Eye (tissue), 1 donor: Measurements from ENCODE around the gene CYBB.
A peak's percentile ranks its signal among the peaks of the same experiment; 100 is the strongest.

ENCODE experiments used
- DNase-seq: peaks from one replicate; pipeline ENCODE4 v3.0.0-alpha.2; 2015

CYBB gene

DNA sequence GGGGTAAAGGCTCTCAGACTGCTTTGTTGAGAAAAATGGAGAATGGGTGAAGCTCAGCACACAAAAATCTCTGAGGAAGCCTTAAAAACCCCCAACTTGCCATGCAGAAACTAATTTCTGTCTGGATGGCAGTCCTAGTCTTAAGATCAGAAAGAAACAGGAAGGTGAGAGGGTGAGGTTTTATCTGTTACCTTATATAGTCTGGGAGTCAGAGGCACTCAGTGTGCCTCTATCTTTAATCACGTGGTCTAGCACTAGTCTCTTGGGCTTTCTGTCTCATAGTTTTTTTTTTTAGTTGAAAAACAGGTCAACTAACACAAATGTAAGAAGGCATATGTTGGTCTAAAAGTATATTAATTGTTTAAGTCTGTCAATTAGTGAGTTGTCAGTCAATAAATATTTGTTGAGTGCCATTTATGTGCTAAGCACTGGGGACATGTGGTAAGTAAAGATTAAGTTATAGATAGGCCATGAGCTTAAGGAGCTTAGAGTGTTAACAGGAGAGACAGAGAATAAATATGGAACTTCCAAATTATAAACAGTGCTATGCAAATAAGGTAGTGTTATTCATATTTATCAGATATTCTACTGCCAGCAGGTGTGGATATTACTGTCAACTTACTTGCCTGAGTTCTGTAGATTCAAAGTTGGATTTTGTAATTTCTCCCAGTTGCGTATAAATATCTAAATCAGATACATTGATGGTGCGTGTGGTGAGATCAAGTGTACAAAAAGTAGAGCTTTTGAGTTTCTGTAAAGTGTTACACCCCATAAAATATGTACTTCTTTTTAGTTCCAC lies 7.0 kb downstream of the CYBB start:
- no peak for DNase-seq

DNA sequence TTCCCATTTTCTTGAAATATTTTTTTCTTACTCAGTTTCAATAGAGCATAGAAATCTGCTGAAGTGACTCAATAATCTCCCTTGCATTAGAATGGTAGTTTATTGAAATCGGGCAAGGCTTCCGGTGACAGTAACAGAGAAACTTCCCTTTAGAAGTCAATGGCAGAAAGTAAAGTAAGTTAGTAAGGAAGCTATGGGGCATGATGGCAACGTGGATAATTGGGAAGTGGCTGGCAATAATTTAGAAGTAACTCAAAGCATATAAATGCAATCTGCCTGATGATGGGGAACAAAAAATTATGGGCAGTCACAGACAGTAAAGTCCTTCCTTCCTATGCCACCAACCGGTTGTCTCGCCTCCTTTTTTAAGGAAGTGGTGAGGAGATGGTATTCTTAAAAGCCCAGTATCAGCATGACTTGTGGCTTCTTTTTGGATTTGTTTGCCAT lies 7.6 kb downstream of the CYBB start:
- no peak for DNase-seq

DNA sequence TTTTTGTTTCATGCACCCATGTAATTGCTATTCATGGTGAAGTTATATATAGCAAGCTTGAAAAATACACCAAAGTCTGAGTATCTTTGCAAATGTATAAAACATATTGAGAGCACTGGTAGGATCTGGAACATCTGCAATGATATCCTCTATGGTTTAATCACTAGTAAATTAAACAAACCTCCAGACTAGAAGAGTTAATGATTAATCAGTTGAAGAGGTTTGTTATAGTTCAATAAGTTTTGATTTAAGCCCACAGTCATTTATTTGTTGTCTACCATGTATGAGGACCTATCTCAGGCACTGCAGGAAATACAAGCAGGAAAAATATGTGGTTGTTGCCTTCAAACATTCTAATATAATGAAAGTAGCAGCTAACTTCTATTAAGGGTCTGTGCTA lies 16.5 kb downstream of the CYBB start:
- DNase-seq = no peak

DNA sequence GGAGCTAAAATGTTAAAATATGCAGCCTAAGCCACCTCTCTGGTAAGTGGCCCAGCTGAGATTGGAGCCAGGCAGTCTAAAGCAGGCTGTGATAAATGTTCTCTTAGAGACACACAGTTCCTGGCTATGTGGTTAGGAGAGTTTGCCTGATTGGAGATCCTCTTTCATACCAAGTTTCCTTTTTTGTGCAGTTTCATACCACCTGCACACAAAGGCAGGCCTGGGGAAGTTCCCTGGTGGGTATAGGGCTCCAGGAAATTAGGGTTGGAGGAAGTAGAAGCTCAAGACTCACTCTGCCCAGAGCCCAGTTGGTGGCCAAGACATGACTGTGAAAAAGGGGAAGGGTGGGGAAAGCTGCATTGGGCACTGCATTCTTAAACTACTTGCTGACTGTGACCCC lies 16.9 kb downstream of the CYBB start:
- no peak for DNase-seq

DNA sequence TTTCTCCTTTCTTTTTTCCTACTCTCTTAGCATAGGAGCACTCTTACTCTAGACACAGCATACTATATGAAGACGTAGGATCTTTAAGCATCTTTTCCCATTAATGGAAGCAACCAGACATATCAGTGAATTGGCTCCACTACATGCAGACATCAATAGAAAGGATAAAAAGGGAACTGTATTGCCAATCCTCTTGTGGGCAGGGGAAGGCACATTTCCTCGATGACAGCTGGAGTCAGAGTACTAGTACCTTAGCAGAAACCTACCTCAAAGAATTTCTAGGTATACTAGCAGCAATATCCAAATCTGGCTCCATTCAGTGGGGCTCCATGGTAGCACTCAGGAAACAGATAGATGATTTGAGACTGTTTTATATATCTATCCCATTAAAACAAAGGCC lies 20.1 kb downstream of the CYBB start:
- DNase-seq = no peak

DNA sequence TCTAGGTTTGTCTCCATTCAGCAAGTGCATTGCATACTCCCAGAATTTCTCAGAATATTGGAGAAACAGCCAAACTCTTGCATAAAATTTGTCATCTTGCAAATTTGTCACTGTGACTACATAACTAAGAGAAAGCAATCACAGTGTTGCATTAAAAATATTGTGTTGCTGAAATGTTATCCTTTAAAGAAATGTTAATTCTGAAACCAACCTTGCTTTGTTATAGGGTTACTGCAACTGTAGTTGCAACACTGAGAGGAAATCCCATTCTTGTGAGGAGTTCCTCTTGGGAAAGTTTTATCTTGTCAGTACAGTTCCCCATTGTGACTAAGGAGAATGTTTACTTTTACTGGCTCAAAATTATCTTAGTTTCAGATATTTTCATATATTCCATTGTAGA lies 20.9 kb downstream of the CYBB start:
- DNase-seq = no peak

DNA sequence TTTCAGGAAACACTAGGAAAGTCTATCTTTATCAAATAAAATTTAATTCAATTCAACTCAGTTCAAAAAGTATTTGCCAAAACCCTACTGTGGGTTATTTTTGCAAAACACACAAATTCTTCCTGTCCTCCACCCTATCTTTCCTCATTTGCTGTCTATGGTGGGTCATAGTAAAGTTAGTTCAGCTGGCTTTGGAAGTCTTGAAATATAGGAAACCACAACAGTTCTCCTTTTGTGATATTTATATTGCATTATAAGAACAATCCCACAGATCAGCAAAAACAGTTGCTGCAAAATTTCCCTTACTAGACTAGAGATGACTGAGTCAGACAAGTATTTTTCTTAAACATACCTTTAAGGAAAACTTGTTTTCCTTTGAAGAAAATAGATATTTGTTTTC lies 22.2 kb downstream of the CYBB start:
- DNase-seq = peak; percentile 1

DNA sequence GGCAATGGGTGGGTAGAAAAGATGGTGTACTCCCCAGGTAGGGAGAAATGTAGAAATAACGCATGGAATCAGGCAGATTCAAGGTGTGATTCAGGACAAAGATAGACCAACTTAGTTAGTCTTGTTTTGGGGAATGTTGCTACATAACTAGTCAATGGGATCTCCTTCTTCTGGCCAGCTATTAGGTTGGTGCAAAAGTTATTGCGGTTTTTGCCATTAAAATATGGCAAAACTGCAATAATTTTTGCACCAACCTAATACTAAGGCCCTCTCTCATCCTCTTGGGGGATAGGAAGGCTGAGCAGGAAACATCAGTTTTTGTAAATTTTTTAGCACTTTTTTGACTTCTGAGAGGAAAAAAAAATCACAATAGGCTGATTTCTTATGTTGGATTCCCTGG lies 23.2 kb downstream of the CYBB start:
- DNase-seq = no peak

DNA sequence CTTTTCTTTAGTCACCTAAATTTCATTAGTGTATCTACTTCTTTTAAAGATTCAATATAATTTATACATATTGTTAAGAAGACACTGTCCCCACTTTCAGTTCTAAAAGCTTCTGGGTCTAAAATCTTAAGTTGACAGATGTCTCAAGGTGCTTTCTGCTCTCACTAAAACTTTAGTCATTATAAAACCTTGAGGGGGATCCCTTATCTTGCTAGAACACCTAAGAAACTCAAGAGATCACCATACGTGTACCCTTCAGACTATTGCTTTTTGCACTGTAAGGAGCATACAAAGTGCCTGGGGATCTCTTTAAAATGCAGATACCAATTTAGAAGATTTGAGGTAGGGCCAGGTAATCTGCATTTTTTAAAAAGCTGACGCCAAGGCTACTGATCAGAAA lies 30.1 kb downstream of the CYBB start:
- no peak for DNase-seq

DNA sequence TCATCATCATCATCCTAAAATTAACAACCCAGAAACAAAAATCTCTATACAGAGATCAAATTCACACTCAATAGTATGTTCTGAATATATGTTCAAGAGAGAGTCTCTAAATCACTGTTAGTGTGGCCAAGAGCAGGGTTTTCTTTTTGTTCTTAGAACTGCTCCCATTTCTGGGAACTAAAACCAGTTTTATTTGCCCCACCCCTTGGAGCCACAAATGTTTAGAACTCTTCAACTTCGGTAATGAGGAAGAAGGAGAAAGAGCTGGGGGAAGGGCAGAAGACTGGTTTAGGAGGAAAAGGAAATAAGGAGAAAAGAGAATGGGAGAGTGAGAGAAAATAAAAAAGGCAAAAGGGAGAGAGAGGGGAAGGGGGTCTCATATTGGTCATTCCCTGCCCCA lies 32.3 kb downstream of the CYBB start:
- DNase-seq = no peak

DNA sequence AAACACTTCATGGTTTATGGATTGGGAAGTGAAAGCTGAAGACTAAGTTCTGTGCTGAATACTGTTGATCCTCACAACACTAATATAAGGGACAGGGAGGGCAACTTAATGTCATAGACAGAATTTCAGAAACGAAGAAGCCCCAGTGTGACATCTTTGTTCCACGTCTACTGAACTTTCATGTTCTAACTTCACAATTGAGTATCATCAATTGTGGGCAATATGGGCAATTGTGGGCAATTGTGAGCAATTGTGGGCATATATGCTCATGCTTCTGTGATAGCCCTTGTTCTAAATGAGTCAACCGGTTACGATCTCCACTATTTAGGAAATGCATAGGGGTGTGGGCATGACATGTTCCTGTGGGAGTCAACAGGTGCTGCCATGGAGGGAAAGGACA lies 33.7 kb downstream of the CYBB start:
- DNase-seq = no peak

DNA sequence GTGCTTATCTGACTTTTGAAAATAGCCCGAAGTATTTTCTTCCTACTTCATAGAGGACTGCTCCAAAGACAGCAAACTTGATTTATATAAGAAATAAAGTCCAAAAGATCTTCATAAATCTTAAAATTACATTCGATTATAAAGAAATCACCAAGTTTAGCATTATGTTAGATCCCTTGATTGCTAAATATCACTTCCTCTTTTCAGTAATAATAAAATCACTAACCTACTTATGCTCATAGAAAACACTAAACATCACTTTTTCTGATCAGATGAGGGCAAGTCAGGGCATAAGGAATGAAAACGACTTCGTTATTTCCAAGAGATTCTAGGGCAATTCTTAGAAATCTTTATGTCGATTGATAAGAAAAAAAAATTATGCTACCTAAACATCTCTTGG lies 35.5 kb downstream of the CYBB start:
- DNase-seq = no peak

DNA sequence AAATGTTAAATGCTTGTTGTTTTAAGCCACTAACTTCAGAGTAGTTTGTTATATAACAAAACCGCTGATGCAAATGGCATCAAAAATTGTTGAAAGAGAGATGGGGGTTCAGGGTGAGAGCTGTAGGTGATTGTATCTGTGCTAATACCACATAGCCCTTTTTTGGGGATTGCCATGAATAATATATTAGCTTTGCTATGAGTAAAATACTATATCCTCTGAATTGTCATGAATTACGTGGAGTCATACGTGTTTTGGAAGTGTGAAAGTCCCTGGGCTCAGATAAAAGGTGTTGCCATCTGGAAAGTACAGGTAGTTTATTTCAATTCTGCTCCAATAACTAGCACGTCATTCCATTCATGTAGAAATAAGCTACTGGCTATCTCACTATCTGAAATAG lies 36.9 kb downstream of the CYBB start:
- no peak for DNase-seq

DNA sequence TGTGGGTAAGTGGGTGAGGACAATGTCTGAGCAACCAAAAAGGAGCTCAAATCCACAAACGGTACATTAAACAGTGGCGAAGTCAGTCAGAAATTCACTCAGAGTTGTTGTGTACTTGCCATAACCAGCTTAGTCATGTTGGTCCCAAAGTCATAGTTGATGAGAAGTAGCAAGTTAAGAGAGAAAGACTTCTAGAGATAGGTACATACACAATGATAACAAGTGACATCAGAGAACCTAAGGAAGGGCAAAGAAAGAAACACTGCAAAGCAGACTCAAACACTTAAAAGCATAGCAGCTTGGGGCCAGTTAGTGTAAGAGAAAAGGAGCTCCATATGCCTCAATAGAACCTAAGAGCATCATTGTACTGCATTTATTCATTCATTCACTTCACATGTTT lies 37.3 kb downstream of the CYBB start:
- no peak for DNase-seq

DNA sequence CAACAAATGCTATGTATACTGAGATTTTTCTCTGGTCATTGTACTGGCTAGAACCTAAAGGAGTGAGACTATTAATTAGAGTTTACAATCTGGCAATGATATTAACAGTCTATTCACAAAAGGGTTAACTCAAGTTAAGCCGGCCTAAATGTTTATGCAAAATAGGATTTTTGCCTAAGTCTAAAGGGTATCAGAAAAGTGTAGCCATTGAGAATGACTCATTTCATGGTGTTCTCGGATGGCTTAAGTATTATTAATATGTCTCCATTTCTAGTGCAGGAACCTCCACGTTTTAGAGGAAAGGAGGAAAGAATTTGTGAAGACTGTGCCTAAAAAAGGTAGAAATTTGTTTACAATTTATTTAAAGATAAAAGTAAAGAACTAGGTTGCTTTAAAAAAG lies 37.7 kb downstream of the CYBB start:
- DNase-seq = no peak

DNA sequence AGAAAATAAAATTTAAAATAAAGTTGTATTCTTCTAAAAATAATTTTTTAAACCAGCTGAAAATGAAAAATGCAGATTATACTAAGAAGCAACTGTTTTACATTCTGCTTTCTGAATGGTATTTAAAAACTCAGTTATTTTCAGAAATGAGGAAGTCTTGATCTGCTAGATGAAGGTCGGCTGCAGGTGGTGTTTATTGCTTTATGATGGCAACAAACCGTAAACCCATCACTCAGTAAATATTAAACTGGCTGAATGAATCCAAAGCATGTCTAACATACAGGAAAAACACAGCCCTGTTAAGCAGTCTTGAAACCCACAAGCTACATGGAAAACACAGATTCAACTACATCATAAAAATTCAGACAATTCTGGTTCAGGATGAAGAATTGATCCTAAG lies 38.2 kb downstream of the CYBB start:
- DNase-seq = no peak

DNA sequence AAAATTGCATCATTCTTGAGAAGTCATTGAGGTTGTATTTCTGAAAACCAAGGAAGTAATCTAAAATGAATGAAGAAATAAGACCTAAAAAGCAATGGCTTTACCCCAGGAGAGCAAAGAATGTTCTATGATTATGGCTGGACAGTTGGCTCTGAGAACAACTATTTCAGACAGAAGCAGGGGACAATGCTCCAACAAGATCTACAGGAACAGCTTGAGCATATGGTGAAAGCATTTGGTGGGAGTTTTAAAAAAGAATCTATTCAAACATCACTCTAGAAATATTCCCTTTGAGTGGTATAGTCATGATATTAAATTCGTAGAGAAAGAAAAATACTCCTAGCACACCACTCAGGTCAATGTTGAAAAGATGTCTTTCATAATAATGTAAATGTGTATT lies 40.8 kb downstream of the CYBB start:
- no peak for DNase-seq

DNA sequence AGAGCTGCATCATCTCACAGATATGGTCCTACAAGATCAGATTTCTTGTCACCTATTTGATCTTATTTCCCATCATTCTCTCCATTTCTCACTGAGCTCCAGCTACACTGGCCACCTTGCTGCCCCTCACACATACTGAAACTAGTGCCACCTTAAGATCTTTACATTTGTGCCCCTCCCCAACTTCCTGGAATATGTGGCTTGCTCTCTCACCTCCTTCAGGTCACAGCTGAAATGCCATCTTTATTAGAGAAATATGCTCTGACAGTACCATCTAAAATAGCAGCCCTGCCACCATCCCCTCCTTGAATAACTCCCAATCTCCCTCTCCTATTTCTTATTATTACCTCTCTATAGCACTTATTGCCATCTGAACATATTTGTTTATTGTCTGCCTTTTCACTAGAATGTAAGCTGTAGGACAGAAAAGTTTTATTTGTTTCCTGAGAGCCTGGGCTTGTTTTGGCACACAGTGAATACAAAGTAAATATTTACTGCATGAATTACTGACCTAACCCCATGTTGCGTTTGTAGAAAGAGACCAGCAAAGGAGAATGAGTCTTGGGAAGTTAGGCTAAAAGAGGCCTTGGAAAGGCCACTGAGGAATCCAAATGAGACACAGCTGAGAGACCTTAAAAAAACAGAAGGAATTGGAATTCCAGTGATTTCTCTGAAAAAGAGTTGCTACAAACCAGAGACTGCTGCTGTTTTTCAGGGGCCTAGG lies 44.8 kb downstream of the CYBB start:
- no peak for DNase-seq

DNA sequence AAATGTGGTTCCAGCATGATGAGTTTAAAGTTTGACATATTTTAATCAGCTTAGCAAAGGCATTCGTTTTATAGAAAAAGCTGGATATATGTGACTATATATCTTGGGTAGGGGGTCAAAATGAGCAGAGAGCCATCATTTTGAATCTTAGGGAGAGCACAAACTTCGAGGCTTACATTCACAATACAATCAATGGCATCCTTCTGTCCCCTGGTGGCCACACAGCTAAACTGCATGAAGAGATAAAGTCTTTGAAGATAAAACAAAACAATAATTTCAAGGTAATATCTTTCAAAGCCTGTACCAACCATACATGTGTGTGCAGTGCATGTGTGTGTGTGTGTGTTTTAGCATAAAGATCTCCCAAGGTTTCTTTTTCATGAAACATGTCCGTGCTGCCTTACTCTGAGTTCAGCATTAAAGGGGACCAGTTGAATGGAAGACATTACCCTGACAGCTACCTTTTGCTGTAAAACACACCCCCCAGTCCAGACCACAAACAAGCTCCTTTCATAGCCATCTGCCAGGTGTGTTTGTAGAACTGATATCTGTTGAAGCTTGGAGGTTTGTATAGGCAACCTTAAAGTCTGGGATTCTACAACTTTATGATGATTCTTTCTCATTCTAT lies 45.5 kb downstream of the CYBB start:
- peak; percentile 50 for DNase-seq

DNA sequence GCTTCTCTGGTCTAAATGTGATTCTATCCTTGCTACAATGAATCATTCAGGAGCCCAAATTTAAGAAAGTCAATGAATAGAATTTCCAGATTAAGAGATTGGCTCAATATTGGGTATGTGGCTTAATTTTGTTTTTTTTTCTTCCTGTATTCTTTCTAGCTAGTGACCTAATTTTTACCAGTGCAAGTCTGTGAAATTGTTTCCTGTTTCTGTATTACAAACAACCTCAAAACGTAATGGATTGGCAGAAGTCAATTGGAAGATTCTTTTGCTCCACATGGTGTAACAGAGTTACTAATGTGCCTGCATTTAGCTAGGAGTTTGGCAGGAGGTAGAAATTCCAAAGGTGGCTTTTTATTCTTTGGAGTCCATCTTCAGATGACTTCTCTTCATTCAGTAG lies 49.9 kb downstream of the CYBB start:
- DNase-seq = no peak

DNA sequence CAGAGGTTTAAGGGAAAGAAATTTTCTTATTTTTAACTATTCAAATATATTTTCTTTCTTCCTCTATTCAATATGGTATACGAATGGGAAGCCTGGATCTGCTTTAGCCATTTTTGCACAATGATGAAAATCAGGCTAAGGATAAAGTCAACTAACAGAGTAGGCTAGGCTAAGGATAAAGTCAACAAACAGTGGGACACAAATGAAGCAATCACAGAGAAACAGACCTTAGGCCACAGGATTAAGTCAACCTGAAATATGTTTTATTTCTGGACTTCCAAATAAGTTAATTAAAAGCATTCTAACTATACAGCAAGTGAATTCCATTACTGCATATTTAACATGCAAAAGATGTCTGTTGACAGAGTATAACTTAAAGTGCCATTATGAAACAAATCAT lies 50.5 kb downstream of the CYBB start:
- DNase-seq = no peak

DNA sequence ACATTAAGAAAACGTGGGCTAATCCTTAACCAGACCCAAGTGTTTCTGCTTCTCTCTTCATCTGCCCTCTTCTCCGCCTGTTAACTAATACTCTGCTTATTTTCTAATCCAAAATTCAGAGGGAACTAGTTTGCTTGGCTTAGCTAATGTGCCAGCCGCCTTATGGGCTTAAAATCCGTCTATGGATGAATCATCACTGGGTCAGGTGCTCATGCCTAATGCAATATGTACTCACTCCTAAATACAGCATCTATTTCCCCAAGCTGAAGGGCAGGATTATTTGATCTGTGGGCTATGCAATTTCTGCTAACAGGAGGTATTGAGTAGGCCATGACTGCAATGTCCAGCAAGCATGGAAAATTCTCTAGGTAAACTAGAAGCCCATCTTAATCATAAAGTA lies 55.1 kb downstream of the CYBB start:
- DNase-seq = no peak

DNA sequence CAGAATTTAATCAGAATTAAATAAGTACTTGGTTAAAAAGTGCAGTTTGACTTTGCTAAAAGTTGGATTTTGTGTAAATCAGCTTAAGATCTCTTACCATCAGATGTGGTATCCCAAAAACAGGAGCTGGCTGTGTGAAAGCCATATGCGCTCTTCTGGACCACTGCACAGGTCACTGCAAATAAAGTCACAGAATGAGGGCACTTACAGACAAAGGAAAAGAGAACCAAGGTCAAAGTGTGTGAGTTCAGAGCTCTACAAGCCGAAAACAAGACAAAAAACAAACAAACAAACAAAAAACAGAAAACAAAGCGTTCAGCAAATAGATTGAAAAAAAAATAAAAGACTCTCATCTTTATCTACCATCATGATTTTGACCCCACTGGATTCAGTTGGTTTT lies 61.1 kb downstream of the CYBB start:
- DNase-seq = peak; percentile 75

DNA sequence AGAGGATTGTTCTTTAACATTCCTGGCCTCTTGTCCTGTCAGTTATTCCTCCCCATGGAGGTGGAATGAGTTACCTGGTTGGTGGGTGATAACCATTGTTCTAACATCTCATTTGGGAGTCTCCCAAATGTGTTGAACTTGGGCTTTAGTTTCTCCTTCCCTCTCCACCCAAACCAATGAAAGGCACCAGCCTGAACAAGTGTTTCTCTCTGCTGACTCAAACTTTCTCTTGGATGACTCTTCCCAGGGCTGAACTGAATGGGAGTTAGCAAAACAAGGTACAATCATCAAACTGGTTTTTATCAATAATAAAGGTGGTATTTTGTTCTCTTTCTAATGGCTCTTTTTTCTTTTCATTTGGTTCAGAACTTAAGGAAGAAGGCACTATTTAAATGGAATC lies 64.8 kb downstream of the CYBB start:
- no peak for DNase-seq
